SK-N-SH (cell line): ENCODE measurements around the gene C19orf73. TPM values are rescaled to one million over a fixed set of nuclear protein-coding genes. Genes with fewer than 3 reads are reported as not detected.
"Not testable (repeated sequence)": the region's sequence is repeated elsewhere in the genome, so short reads cannot be mapped to it uniquely, and the experiment has no call there.

ENCODE experiments used
- CTCF ChIA-PET: fragments of 300-600, 350-600 bp; formaldehyde crosslinking; extraction: SDS; loops from one replicate; lab custom pipeline; 2021; lab: Yijun Ruan, JAX
- POLR2A ChIA-PET: fragments of 350-600 bp; sonication (Branson Sonifier 250); formaldehyde crosslinking; extraction: SDS; loops from one replicate; lab custom pipeline; 2020; ENCODE audit warnings: antibody characterized with exemption, inconsistent platforms; lab: Yijun Ruan, JAX
- DNase-seq: peaks from one replicate; pipeline ENCODE4 v3.0.0; 2012
- H2AFZ ChIP-seq: fragments of 200-600 bp; sonication (generic); 2 replicates; pipeline ENCODE4 v1.8.1; 2016; ENCODE audit warnings: antibody characterized with exemption, mild to moderate bottlenecking, low read depth
- H3F3A ChIP-seq: fragments of 200-600 bp; sonication (generic); replicated peaks from 2 replicates; pipeline ENCODE3; 2016; ENCODE audit warnings: antibody characterized with exemption, mild to moderate bottlenecking; ENCODE audit not compliant: insufficient read depth
- H3K27ac ChIP-seq, 2 experiments: fragments of 200-500 bp in 1 of 2; fragments of 200-600 bp in 1 of 2; sonication (Bioruptor generic) in 1 of 2; sonication (generic), shearing (Covaris generic) in 1 of 2; 2 replicates each; pipeline versions ENCODE4 v1.5.1 to v1.6.1; 2014 to 2016; ENCODE audit warnings: low read depth in 2 of 2, inconsistent platforms in 1 of 2, low read length in 1 of 2, mild to moderate bottlenecking in 1 of 2, mixed read lengths in 1 of 2
- H3K27me3 ChIP-seq: fragments of 200-600 bp; sonication (generic), shearing (Covaris generic); 2 replicates; pipeline ENCODE4 v1.6.1; 2016; ENCODE audit warnings: mixed run types; ENCODE audit not compliant: insufficient read depth
- H3K36me3 ChIP-seq, 2 experiments: fragments of 200-500 bp in 1 of 2; fragments of 200-600 bp in 1 of 2; sonication (Bioruptor generic) in 1 of 2; sonication (generic) in 1 of 2; replicated peaks in 1 of 2; 2 replicates each; pipeline versions ENCODE3 to v1.5.1; 2014 to 2016; ENCODE audit warnings: low read length in 1 of 2, mild to moderate bottlenecking in 1 of 2; ENCODE audit not compliant: insufficient read depth in 2 of 2, control insufficient read depth in 1 of 2
- H3K4me1 ChIP-seq, 2 experiments: fragments of 200-500 bp in 1 of 2; fragments of 200-600 bp in 1 of 2; sonication (Bioruptor generic) in 1 of 2; sonication (generic), shearing (Covaris generic) in 1 of 2; 2 replicates each; pipeline versions ENCODE4 v1.5.1 to v1.6.1; 2014 to 2016; ENCODE audit warnings: low read depth in 1 of 2, low read length in 1 of 2, mixed run types in 1 of 2; ENCODE audit not compliant: insufficient read depth in 2 of 2, control insufficient read depth in 1 of 2
- H3K4me2 ChIP-seq: fragments of 200-600 bp; sonication (generic), shearing (Covaris generic); 2 replicates; pipeline ENCODE4 v1.6.1; 2017; ENCODE audit warnings: mixed run types
- H3K4me3 ChIP-seq, 2 experiments: fragments of 200-500 bp in 1 of 2; fragments of 200-600 bp in 1 of 2; sonication (Bioruptor generic) in 1 of 2; sonication (generic), shearing (Covaris generic) in 1 of 2; 2 replicates each; pipeline versions ENCODE4 v1.5.1 to v1.8.1; 2014 to 2016; ENCODE audit warnings: low read depth in 2 of 2, inconsistent platforms in 1 of 2, low read length in 1 of 2, mild to moderate bottlenecking in 1 of 2, mixed read lengths in 1 of 2, moderate library complexity in 1 of 2
- H3K79me2 ChIP-seq: fragments of 200-600 bp; sonication (generic); 2 replicates; pipeline ENCODE4 v1.8.1; 2017; ENCODE audit warnings: mild to moderate bottlenecking; ENCODE audit not compliant: insufficient read depth
- H3K9ac ChIP-seq: fragments of 200-600 bp; sonication (generic); 2 replicates; pipeline ENCODE4 v1.6.1; 2017; ENCODE audit warnings: mixed run types
- H3K9me2 ChIP-seq: fragments of 200-600 bp; sonication (generic); 2 replicates; pipeline ENCODE4 v1.6.1; 2017; ENCODE audit warnings: mixed run types
- H3K9me3 ChIP-seq: fragments of 200-600 bp; sonication (generic); 2 replicates; pipeline ENCODE4 v1.6.1; 2017; ENCODE audit warnings: mixed run types, mild to moderate bottlenecking, moderate library complexity
- H4K20me1 ChIP-seq: fragments of 200-600 bp; sonication (generic); 2 replicates; pipeline ENCODE4 v1.6.1; 2017; ENCODE audit warnings: mild to moderate bottlenecking, mixed run types; ENCODE audit not compliant: insufficient read depth
- CHD2 ChIP-seq: fragments of 150-350 bp; IDR thresholded peaks from 2 replicates; pipeline ENCODE4 v1.6.1; 2018; ENCODE audit warnings: low read length; ENCODE audit not compliant: partially characterized antibody
- EP300 ChIP-seq, 2 experiments: IDR thresholded peaks; 2 replicates each; pipeline versions ENCODE4 v1.4.0 to v1.6.1; 2012; ENCODE audit warnings: borderline replicate concordance in 1 of 2, low read depth in 1 of 2, low read length in 1 of 2
- FOSL2 ChIP-seq: IDR thresholded peaks from 2 replicates; pipeline ENCODE4 v1.4.0; 2012; ENCODE audit warnings: low read depth, mild to moderate bottlenecking, moderate library complexity, borderline replicate concordance
- JUND ChIP-seq: IDR thresholded peaks from 2 replicates; pipeline ENCODE4 v1.4.0; 2012
- RFX5 ChIP-seq: IDR thresholded peaks from 2 replicates; pipeline ENCODE4 v1.6.1; 2012; ENCODE audit warnings: mild to moderate bottlenecking, improper control_type of control experiment, low read length
- SIN3A ChIP-seq: IDR thresholded peaks from 2 replicates; pipeline ENCODE4 v1.6.1; 2012; ENCODE audit warnings: low read depth, mild to moderate bottlenecking, low read length, moderate library complexity, borderline replicate concordance
- SMC3 ChIP-seq: IDR thresholded peaks from 2 replicates; pipeline ENCODE4 v1.6.1; 2012; ENCODE audit warnings: low read depth, low read length, improper control_type of control experiment
- WGBS: methylation state at CpG from one replicate; pipeline ENCODE4 v1.1.6; 2017; ENCODE audit warnings: low lambda C conversion rate; 5-methylcytosine and 5-hydroxymethylcytosine counted together
- polyA plus RNA-seq, 3 experiments: library from polyadenylated mRNA; depleted of rRNA; stranded (reverse); fragments of >200 nt; gene quantifications; 2 replicates each; pipeline ENCODE4 v1.2.3, GENCODE V29; 2012
- TF ChIP-seq, protein P1 (sequence below): IDR thresholded peaks from 2 replicates; pipeline ENCODE4 v1.4.0; 2012; ENCODE audit warnings: low read depth, borderline replicate concordance
- TF ChIP-seq, protein P2 (sequence below): IDR thresholded peaks from 2 replicates; pipeline ENCODE4 v1.4.0; 2012; ENCODE audit warnings: low read depth, borderline replicate concordance
- TF ChIP-seq, protein P3 (sequence below): IDR thresholded peaks from 2 replicates; pipeline ENCODE4; 2012

Gene C19orf73
- polyA plus RNA-seq, 1 of the 3 experiments (the other 2 are of a cell fraction): 3.0 TPM

DNA sequence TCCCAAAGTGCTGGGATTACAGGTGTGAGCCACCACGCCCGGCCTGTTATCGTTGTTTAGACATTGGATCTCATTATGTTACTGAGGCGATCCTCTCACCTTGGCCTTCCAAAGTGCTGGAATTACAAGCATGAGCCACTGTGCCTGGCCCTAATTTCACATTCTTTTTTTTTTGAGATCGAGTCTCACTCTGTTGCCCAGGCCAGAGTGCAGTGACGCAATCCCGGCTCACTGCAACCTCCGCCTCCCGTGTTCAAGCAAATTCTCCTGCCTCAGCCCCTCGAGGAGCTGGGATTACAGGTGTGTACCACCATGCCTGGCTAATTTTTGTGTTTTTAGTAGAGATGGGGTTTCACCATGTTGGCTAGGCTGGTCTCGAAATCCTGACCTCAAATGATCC lies 4.3 kb upstream of the C19orf73 start:
- H3K4me2 ChIP-seq, H3K36me3 ChIP-seq, H3F3A ChIP-seq, H3K27me3 ChIP-seq, H3K79me2 ChIP-seq, DNase-seq, H3K4me3 ChIP-seq, H4K20me1 ChIP-seq, H3K9me2 ChIP-seq, H3K9ac ChIP-seq, POLR2A ChIA-PET, H3K9me3 ChIP-seq, H2AFZ ChIP-seq, H3K27ac ChIP-seq: not testable (repeated sequence)
- H3K4me1 ChIP-seq: peaks cover 5 to 12% of the 10 kb centered on the region in 2 experiments; a peak in 2 of 4 replicates
- WGBS: 83% methylated on average over 11 of the region's 11 CpGs
- CTCF ChIA-PET: interaction anchor here (0.6 kb wide), 1 partner anchor 10 kb away, joined by 3 read pairs; the partner anchor contains the start of gene LIN7B

DNA sequence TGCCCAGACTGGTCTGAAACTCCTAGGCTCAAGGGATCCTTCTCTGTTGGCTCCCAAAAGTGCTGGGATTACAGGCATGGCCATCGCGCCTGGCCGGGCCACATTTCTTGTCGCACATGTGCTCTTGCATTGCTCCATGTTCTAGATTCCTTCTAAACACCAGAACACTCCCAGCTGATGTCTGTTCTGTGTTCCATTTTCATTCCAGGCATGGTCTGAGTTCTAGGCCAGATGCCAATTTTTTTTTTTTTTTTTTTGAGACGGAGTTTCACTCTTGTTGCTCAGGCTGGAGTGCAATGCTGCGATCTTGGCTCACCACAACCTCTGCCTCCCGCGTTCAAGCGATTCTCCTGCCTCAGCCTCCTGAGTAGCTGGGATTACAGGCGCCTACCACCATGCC lies 2.9 kb upstream of the C19orf73 start:
- H3F3A ChIP-seq, H3K4me2 ChIP-seq, H3K9ac ChIP-seq, H3K79me2 ChIP-seq, H3K36me3 ChIP-seq, H2AFZ ChIP-seq, H3K27me3 ChIP-seq, H3K27ac ChIP-seq, H3K9me2 ChIP-seq, H3K4me3 ChIP-seq, POLR2A ChIA-PET, DNase-seq, H3K9me3 ChIP-seq, H4K20me1 ChIP-seq: not testable (repeated sequence)
- CTCF ChIA-PET: interaction anchor here (1.3 to 3.3 kb wide), 5 partner anchors 16 to 77 kb away, joined by 5 to 22 read pairs (median 13); no protein-coding TSS in a partner anchor
- 87% methylated on average over 10 of the region's 10 CpGs for WGBS
- peaks cover 5 to 17% of the 10 kb centered on the region in 2 experiments; a peak in 1 of 4 replicates for H3K4me1 ChIP-seq

DNA sequence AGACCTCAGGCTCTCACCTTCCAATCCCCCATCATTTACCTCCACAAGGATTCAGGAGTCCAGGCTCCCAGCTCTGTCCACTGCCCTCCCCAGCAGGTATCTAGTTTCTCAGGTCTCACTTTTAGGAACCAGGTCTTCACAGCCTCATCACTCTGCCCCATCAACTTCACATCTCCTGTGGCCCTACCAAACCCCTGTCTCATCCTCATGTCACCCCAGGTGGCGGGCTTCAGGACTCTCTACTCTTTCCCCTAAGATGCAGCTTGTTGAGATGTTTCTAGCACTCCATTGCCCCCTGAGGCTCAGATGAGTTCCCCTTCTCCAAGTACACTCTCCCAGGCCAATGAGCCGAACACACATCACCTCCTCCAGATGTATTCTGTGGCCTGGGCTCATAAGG lies 1.9 kb upstream of the C19orf73 start:
- Histone ChIP-seq H3K4me3 (no peak overlapping the region), H3K9me2 (no peaks in the 10 kb centered on the region), H3K9me3 (no peaks in the 10 kb centered on the region), H4K20me1 (no peaks in the 10 kb centered on the region), H3K27me3 (no peaks in the 10 kb centered on the region), H3K79me2 (no peaks in the 10 kb centered on the region), H3K27ac (no peak overlapping the region), H3K9ac (no peak overlapping the region), H3K4me2 (no peak overlapping the region), H3F3A (peaks cover 9% of the 10 kb centered on the region), H3K4me1 (peaks cover 5 to 17% of the 10 kb centered on the region in 2 experiments; a peak in 1 of 4 replicates), H3K36me3 (no peaks in the 10 kb centered on the region), H2AFZ (no peak overlapping the region)
- ChIA-PET CTCF (interaction anchor here (0.7 to 3.3 kb wide), 8 partner anchors 15 to 104 kb away, joined by 4 to 22 read pairs (median 5); no protein-coding TSS in a partner anchor), POLR2A (interaction anchor here (0.6 to 0.8 kb wide), 2 partner anchors 10 to 29 kb away, joined by 3 read pairs; no protein-coding TSS in a partner anchor)
- TF ChIP-seq CHD2: no peak
- no peak for TF ChIP-seq SMC3
- no peak for TF ChIP-seq FOSL2
- TF ChIP-seq, protein P1, sequence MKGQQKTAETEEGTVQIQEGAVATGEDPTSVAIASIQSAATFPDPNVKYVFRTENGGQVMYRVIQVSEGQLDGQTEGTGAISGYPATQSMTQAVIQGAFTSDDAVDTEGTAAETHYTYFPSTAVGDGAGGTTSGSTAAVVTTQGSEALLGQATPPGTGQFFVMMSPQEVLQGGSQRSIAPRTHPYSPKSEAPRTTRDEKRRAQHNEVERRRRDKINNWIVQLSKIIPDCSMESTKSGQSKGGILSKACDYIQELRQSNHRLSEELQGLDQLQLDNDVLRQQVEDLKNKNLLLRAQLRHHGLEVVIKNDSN: no peak
- TF ChIP-seq, protein P2, sequence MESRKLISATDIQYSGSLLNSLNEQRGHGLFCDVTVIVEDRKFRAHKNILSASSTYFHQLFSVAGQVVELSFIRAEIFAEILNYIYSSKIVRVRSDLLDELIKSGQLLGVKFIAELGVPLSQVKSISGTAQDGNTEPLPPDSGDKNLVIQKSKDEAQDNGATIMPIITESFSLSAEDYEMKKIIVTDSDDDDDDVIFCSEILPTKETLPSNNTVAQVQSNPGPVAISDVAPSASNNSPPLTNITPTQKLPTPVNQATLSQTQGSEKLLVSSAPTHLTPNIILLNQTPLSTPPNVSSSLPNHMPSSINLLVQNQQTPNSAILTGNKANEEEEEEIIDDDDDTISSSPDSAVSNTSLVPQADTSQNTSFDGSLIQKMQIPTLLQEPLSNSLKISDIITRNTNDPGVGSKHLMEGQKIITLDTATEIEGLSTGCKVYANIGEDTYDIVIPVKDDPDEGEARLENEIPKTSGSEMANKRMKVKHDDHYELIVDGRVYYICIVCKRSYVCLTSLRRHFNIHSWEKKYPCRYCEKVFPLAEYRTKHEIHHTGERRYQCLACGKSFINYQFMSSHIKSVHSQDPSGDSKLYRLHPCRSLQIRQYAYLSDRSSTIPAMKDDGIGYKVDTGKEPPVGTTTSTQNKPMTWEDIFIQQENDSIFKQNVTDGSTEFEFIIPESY: no peak
- no peak for TF ChIP-seq RFX5
- no peak for TF ChIP-seq JUND
- TF ChIP-seq, protein P3, sequence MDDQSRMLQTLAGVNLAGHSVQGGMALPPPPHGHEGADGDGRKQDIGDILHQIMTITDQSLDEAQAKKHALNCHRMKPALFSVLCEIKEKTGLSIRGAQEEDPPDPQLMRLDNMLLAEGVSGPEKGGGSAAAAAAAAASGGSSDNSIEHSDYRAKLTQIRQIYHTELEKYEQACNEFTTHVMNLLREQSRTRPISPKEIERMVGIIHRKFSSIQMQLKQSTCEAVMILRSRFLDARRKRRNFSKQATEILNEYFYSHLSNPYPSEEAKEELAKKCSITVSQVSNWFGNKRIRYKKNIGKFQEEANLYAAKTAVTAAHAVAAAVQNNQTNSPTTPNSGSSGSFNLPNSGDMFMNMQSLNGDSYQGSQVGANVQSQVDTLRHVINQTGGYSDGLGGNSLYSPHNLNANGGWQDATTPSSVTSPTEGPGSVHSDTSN: no peak
- no peak for TF ChIP-seq EP300 (IDR thresholded peaks at IDR 0.05; ENCODE audit: borderline replicate concordance in 1 of 2, low read depth in 1 of 2, low read length in 1 of 2)
- no peak for TF ChIP-seq SIN3A
- 82% methylated on average over 2 of the region's 2 CpGs for WGBS
- DNase-seq: no peak
